Nephron progenitor cell (in vitro differentiated cells): ENCODE measurements around the gene TESK2.

Experiments used
- DNase-seq: peaks from one replicate; pipeline ENCODE4 v3.0.0; 2021
- H3K27ac Mint-ChIP-seq: 2 replicates; pipeline ENCODE4 v1.8.0; 2021; ENCODE audit warnings: mild to moderate bottlenecking, moderate library complexity, mixed read lengths
- H3K27me3 Mint-ChIP-seq: 2 replicates; pipeline ENCODE4 v1.8.0; 2021; ENCODE audit warnings: mild to moderate bottlenecking, low read depth, mixed read lengths; ENCODE audit not compliant: poor library complexity
- H3K36me3 Mint-ChIP-seq: 2 replicates; pipeline ENCODE4 v1.8.0; 2021; ENCODE audit warnings: low read depth, mixed read lengths
- H3K4me1 Mint-ChIP-seq: 2 replicates; pipeline ENCODE4 v1.8.0; 2021; ENCODE audit warnings: mixed read lengths
- H3K4me3 Mint-ChIP-seq: 2 replicates; pipeline ENCODE4 v1.8.0; 2021; ENCODE audit warnings: mild to moderate bottlenecking, moderate library complexity, mixed read lengths
- H3K9me3 Mint-ChIP-seq: 2 replicates; pipeline ENCODE4 v1.8.0; 2021; ENCODE audit warnings: mild to moderate bottlenecking, moderate library complexity, mixed read lengths
- TF ChIP-seq, protein P1 (sequence below): fragments of 200-600 bp; sonication (generic); IDR thresholded peaks from 2 replicates; pipeline ENCODE4 v1.5.0; 2021; ENCODE audit warnings: antibody characterized with exemption

Gene TESK2

GRCh38 chr1:45403298-45403697, 87.7 kb downstream of the TESK2 start:
- no peaks in the 10 kb centered on the region for H3K9me3 Mint-ChIP-seq
- H3K36me3 Mint-ChIP-seq = no peaks in the 10 kb centered on the region
- no peak for DNase-seq
- H3K4me1 Mint-ChIP-seq = no peaks in the 10 kb centered on the region
- H3K27me3 Mint-ChIP-seq = peaks cover 3% of the 10 kb centered on the region
- no peak overlapping the region for H3K4me3 Mint-ChIP-seq
- TF ChIP-seq, protein P1, sequence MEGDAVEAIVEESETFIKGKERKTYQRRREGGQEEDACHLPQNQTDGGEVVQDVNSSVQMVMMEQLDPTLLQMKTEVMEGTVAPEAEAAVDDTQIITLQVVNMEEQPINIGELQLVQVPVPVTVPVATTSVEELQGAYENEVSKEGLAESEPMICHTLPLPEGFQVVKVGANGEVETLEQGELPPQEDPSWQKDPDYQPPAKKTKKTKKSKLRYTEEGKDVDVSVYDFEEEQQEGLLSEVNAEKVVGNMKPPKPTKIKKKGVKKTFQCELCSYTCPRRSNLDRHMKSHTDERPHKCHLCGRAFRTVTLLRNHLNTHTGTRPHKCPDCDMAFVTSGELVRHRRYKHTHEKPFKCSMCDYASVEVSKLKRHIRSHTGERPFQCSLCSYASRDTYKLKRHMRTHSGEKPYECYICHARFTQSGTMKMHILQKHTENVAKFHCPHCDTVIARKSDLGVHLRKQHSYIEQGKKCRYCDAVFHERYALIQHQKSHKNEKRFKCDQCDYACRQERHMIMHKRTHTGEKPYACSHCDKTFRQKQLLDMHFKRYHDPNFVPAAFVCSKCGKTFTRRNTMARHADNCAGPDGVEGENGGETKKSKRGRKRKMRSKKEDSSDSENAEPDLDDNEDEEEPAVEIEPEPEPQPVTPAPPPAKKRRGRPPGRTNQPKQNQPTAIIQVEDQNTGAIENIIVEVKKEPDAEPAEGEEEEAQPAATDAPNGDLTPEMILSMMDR = no peak
- no peak overlapping the region for H3K27ac Mint-ChIP-seq

DNA sequence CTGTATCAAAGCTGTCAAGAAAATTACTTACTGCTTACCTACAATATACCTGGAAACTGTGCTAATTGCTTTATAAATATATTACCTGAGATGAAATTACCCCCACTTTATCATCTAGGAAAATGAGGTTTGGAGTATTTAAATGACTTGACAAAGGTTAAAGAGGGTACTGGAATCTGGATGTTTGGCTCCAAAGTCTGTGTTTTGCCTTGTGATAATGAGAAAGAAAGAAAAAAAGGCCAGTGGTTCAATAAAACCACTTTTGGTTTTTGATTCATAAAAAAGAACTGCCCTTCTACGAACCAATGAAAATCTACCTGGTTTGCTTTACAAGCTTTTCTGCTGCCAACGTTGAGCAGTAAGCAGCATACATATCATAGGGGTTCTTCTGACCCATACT, 89.4 kb downstream of the TESK2 start:
- Mint-ChIP-seq H3K36me3 (no peaks in the 10 kb centered on the region), H3K4me3 (no peak overlapping the region), H3K4me1 (no peaks in the 10 kb centered on the region), H3K27ac (no peak overlapping the region), H3K27me3 (no peaks in the 10 kb centered on the region), H3K9me3 (no peaks in the 10 kb centered on the region)
- TF ChIP-seq, protein P1 = no peak
- DNase-seq = no peak

DNA sequence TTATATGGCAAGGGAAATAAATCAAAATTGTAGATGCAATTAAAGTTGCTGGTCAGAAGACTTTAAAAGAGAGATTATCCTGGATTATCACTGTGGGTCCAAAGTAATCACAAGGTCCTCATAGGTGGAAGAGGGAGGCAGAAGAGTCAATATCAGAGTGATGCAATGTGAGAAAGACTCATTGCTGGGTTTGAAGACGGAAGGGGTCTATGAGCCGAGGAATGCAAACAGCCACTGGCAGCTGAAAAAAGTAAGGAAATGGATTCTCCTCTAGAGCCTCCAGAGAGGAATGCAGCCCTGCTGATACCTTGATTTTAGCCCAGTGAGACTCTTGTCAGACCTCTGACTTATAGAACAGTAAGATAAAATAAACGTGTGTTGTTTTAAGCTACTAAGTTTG, 90.9 kb downstream of the TESK2 start:
- Mint-ChIP-seq H3K27ac (no peak overlapping the region), H3K4me1 (no peaks in the 10 kb centered on the region)
- DNase-seq = no peak

DNA sequence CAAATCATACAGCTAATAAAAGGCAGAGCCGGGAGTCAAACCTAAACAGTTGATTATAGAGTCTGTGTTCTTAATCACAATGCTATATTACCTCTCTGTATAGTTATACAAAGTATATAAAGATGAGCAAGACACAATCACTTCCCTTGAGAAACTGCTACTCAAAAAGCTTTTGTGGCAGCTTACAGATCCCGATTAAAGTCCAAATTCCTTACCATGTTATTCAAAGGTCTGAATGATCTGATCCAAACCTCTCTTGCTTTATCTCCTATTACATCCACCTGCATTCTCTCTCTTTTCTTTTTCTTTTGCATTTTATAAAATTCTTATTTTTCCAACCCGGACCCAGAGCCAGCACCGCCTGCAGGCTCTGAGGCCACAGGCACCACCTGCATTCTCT, 93.7 kb downstream of the TESK2 start:
- Mint-ChIP-seq H3K36me3 (no peaks in the 10 kb centered on the region), H3K27me3 (no peaks in the 10 kb centered on the region), H3K9me3 (no peaks in the 10 kb centered on the region)

More for the DNA sequence above, 90.9 kb downstream of the TESK2 start:
- H3K27me3 Mint-ChIP-seq = no peaks in the 10 kb centered on the region
- no peaks in the 10 kb centered on the region for H3K36me3 Mint-ChIP-seq
- no peak overlapping the region for H3K4me3 Mint-ChIP-seq
- H3K9me3 Mint-ChIP-seq = no peaks in the 10 kb centered on the region
- TF ChIP-seq, protein P1 = no peak

GRCh38 chr1:45395582-45395981, 95.4 kb downstream of the TESK2 start:
- TF ChIP-seq, protein P1 = no peak
- no peak for DNase-seq
- no peaks in the 10 kb centered on the region for H3K36me3 Mint-ChIP-seq
- no peaks in the 10 kb centered on the region for H3K27me3 Mint-ChIP-seq
- peak overlapping the region; percentile 31 for H3K27ac Mint-ChIP-seq
- H3K4me1 Mint-ChIP-seq = peaks cover 5% of the 10 kb centered on the region
- no peak overlapping the region for H3K4me3 Mint-ChIP-seq
- no peaks in the 10 kb centered on the region for H3K9me3 Mint-ChIP-seq

More for the DNA sequence above, 93.7 kb downstream of the TESK2 start:
- TF ChIP-seq, protein P1 = no peak
- Mint-ChIP-seq H3K27ac (no peak overlapping the region), H3K4me1 (peaks cover 5% of the 10 kb centered on the region), H3K4me3 (no peak overlapping the region)
- no peak for DNase-seq

DNA sequence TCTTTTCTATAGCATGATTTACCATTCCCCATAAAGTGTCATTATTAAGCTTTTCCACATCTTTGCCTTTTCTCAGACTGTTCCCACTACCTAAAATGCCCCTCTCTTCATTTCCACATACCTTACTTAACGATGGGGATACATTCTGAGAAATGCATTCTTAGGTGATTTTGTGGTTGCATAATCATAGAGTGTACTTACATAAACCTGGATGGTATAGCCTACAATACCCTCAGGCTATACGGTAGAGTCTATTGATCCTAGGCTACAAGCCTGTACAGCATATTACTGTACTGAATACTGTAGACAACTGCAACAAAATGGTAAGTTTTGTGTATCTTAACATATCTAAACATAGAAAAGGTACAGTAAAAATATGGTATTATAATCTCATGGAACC, 95.9 kb downstream of the TESK2 start:
- DNase-seq = no peak
- Mint-ChIP-seq H3K27me3 (no peaks in the 10 kb centered on the region), H3K4me3 (no peak overlapping the region), H3K36me3 (no peaks in the 10 kb centered on the region), H3K9me3 (no peaks in the 10 kb centered on the region), H3K4me1 (peaks cover 5% of the 10 kb centered on the region), H3K27ac (no peak overlapping the region)
- TF ChIP-seq, protein P1 = no peak
